Right cardiac atrium (tissue), 5 donors: ENCODE measurements around the gene NT5DC1. TPM values are rescaled to one million over a fixed set of nuclear protein-coding genes. Genes with fewer than 3 reads are reported as not detected.
A peak's percentile ranks its signal among the peaks of the same experiment; 100 is the strongest.

ENCODE experiments used
- ATAC-seq, 2 donors: fragments of 200-7000 bp; cut with Tn5 transposase; one replicate each; pipeline versions ENCODE4 v1.8.0 to v1.9.1; 2020; ENCODE audit warnings: moderate library complexity in 2 of 2, mild to moderate bottlenecking in 1 of 2
- DNase-seq, 3 donors: peaks; one replicate each; pipeline ENCODE4 v3.0.0-alpha.2; 2020
- H3K27ac ChIP-seq: one replicate; pipeline ENCODE4 v1.5.1; 2013; ENCODE audit warnings: mild to moderate bottlenecking, low read length, control low read depth, moderate library complexity
- H3K27me3 ChIP-seq: one replicate; pipeline ENCODE4 v1.6.1; 2013; ENCODE audit not compliant: control insufficient read depth, insufficient read depth
- H3K4me1 ChIP-seq: one replicate; pipeline ENCODE4 v1.6.1; 2013; ENCODE audit warnings: low read length; ENCODE audit not compliant: control insufficient read depth, insufficient read depth
- H3K4me3 ChIP-seq: one replicate; pipeline ENCODE4 v1.5.1; 2013; ENCODE audit warnings: low read length, control low read depth
- H3K9me3 ChIP-seq: one replicate; pipeline ENCODE4 v1.6.1; 2013; ENCODE audit warnings: low read length; ENCODE audit not compliant: control insufficient read depth
- WGBS: extraction: QIAGEN DNeasy Blood & Tissue Kit; methylation state at CpG from one replicate; pipeline ENCODE4 v1.1.7; 2013; 5-methylcytosine and 5-hydroxymethylcytosine counted together
- intact Hi-C, 4 donors: fragments of 100-400 bp; cut with DNase I; formaldehyde crosslinking; loops; one replicate each; pipeline versions ENCODE4 v1.11.0 to v1.14.0; 2022 to 2023
- polyA plus RNA-seq: library from polyadenylated mRNA; stranded (reverse); fragments of 200-250 nt; gene quantifications from one replicate; pipeline ENCODE4 v1.2.3, GENCODE V29; 2013
- total RNA-seq, 4 donors: library from RNA; stranded (reverse); fragmentation: NEBNext Ultra II Directional; extraction: Animal tissue kit (Norgen Biotek cat#: 25700); gene quantifications; one replicate each; pipeline ENCODE4 v1.2.1, GENCODE V29; 2021
- donor health status: healthy with polysubstance abuse.
- donor health status: DM: no; HTN: yes; CAD: no.
- donor health status: DM: no; HTN: no; CAD: no.
- donor health status: DM: no; HTN: yes; CAD: no; lungs with severe emphysema.
- donor health status: DM: yes; HTN: yes; CAD: no.

NT5DC1 gene
- total and polyA plus RNA-seq, 5 donors: 10.2 to 61.7 (median 51.6) TPM

GRCh38 chr6:116144605-116145004 is 44.0 kb downstream of the NT5DC1 start:
- H3K9me3 ChIP-seq: no peaks in the 10 kb centered on the region
- no peak overlapping the region for H3K27ac ChIP-seq
- peaks cover 2% of the 10 kb centered on the region for H3K4me1 ChIP-seq
- peak; percentile 59 to 76 for ATAC-seq
- intact Hi-C loops: no loop called here
- no peak overlapping the region for H3K4me3 ChIP-seq
- no peaks in the 10 kb centered on the region for H3K27me3 ChIP-seq
- DNase-seq: no peak
- 42% methylated on average over 3 of the region's 3 CpGs for WGBS

- Histone ChIP-seq H3K27ac (no peak overlapping the region), H3K4me1 (peaks cover 2% of the 10 kb centered on the region), H3K9me3 (no peaks in the 10 kb centered on the region), H3K4me3 (no peak overlapping the region), H3K27me3 (no peaks in the 10 kb centered on the region)
- 63% methylated on average over 4 of the region's 4 CpGs for WGBS
- intact Hi-C loops: no loop called here
- no peak for DNase-seq
- peak in 1 of 2 donors; percentile 42 for ATAC-seq
Measured at GRCh38 chr6:116145803-116146675, 45.4 kb downstream of the NT5DC1 start.

- Histone ChIP-seq H3K27me3 (no peaks in the 10 kb centered on the region), H3K4me1 (no peaks in the 10 kb centered on the region), H3K27ac (no peak overlapping the region), H3K4me3 (no peak overlapping the region), H3K9me3 (no peaks in the 10 kb centered on the region)
- ATAC-seq: no peak
- DNase-seq: no peak
- WGBS: 84% methylated on average over 1 of the region's 1 CpG
- intact Hi-C loops: no loop called here
Measured at GRCh38 chr6:116152620-116153019, 52.0 kb downstream of the NT5DC1 start.

- ATAC-seq (no peak), DNase-seq (no peak)
- no peak overlapping the region for H3K27ac ChIP-seq
- WGBS: 98% methylated on average over 2 of the region's 2 CpGs
- intact Hi-C loops: no loop called here
- H3K4me1 ChIP-seq: no peaks in the 10 kb centered on the region
- no peaks in the 10 kb centered on the region for H3K9me3 ChIP-seq
- no peaks in the 10 kb centered on the region for H3K27me3 ChIP-seq
- H3K4me3 ChIP-seq: no peak overlapping the region
Measured at GRCh38 chr6:116154887-116155286, 54.2 kb downstream of the NT5DC1 start.

GRCh38 chr6:116156405-116157326 is 56.0 kb downstream of the NT5DC1 start:
- DNase-seq (no peak), ATAC-seq (no peak)
- H3K27me3 ChIP-seq: no peaks in the 10 kb centered on the region
- 81% methylated on average over 7 of the region's 7 CpGs for WGBS
- no peak overlapping the region for H3K4me3 ChIP-seq
- no peaks in the 10 kb centered on the region for H3K9me3 ChIP-seq
- H3K4me1 ChIP-seq: no peaks in the 10 kb centered on the region
- H3K27ac ChIP-seq: no peak overlapping the region
- intact Hi-C loops: no loop called here

- Histone ChIP-seq H3K4me3 (no peak overlapping the region), H3K27ac (no peak overlapping the region), H3K27me3 (no peaks in the 10 kb centered on the region), H3K9me3 (no peaks in the 10 kb centered on the region), H3K4me1 (no peaks in the 10 kb centered on the region)
- ATAC-seq (no peak), DNase-seq (no peak)
- intact Hi-C loops: no loop called here
- 69% methylated on average over 1 of the region's 1 CpG for WGBS
Measured at GRCh38 chr6:116157391-116157790, 56.7 kb downstream of the NT5DC1 start.

- H3K9me3 ChIP-seq: no peaks in the 10 kb centered on the region
- no peaks in the 10 kb centered on the region for H3K4me1 ChIP-seq
- no peak overlapping the region for H3K4me3 ChIP-seq
- DNase-seq (no peak), ATAC-seq (no peak)
- intact Hi-C loops: no loop called here
- 45% methylated on average over 3 of the region's 3 CpGs for WGBS
- H3K27me3 ChIP-seq: no peaks in the 10 kb centered on the region
- H3K27ac ChIP-seq: no peak overlapping the region
Measured at GRCh38 chr6:116158641-116159040, 58.0 kb downstream of the NT5DC1 start.

GRCh38 chr6:116159782-116160524 is 59.3 kb downstream of the NT5DC1 start:
- H3K4me1 ChIP-seq: no peaks in the 10 kb centered on the region
- DNase-seq (no peak), ATAC-seq (no peak)
- intact Hi-C loops: no loop called here
- WGBS: 94% methylated on average over 3 of the region's 3 CpGs
- H3K27me3 ChIP-seq: no peaks in the 10 kb centered on the region
- H3K27ac ChIP-seq: no peak overlapping the region
- no peaks in the 10 kb centered on the region for H3K9me3 ChIP-seq
- no peak overlapping the region for H3K4me3 ChIP-seq

- no peaks in the 10 kb centered on the region for H3K4me1 ChIP-seq
- WGBS: 96% methylated on average over 1 of the region's 1 CpG
- no peaks in the 10 kb centered on the region for H3K27me3 ChIP-seq
- DNase-seq (no peak), ATAC-seq (peak in 1 of 2 donors; percentile 24)
- intact Hi-C loops: no loop called here
- H3K9me3 ChIP-seq: no peaks in the 10 kb centered on the region
- H3K4me3 ChIP-seq: no peak overlapping the region
- no peak overlapping the region for H3K27ac ChIP-seq
Measured at GRCh38 chr6:116165596-116165995, 64.9 kb downstream of the NT5DC1 start.

GRCh38 chr6:116166369-116166768 is 65.7 kb downstream of the NT5DC1 start:
- Histone ChIP-seq H3K27me3 (no peaks in the 10 kb centered on the region), H3K4me3 (no peak overlapping the region), H3K9me3 (no peaks in the 10 kb centered on the region), H3K4me1 (no peaks in the 10 kb centered on the region), H3K27ac (no peak overlapping the region)
- no peak for DNase-seq
- WGBS: 61% methylated on average over 1 of the region's 1 CpG
- ATAC-seq: no peak
- intact Hi-C loops: no loop called here
